Measurements from ENCODE around the gene TRMT11.
"Not testable (repeated sequence)": the region's sequence is repeated elsewhere in the genome, so short reads cannot be mapped to it uniquely, and the experiment has no call there.

DNA sequence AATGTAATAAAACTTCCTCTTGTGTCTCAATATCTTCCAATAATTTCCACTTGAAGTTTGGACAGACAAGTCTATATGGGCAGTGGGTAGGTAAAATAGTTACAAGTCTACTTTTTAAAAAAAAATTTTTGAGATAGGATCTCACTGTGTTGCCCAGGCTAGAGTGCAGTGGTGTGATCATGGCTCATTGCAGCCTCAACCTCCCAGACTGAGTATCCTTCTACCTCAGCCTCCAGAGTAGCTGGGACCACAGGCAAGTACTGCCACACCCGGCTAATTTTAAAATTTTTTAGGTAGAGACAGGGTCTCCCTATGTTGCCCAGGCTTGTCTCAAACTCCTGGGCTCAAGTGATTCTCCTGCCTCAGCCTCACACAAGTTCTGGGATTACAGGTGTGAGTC, 13.9 kb upstream of the TRMT11 start:
- TF ChIP-seq, protein P1, sequence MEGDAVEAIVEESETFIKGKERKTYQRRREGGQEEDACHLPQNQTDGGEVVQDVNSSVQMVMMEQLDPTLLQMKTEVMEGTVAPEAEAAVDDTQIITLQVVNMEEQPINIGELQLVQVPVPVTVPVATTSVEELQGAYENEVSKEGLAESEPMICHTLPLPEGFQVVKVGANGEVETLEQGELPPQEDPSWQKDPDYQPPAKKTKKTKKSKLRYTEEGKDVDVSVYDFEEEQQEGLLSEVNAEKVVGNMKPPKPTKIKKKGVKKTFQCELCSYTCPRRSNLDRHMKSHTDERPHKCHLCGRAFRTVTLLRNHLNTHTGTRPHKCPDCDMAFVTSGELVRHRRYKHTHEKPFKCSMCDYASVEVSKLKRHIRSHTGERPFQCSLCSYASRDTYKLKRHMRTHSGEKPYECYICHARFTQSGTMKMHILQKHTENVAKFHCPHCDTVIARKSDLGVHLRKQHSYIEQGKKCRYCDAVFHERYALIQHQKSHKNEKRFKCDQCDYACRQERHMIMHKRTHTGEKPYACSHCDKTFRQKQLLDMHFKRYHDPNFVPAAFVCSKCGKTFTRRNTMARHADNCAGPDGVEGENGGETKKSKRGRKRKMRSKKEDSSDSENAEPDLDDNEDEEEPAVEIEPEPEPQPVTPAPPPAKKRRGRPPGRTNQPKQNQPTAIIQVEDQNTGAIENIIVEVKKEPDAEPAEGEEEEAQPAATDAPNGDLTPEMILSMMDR (IDR thresholded peaks at IDR 0.05; ENCODE audit: insufficient read depth, low read length) = not testable (repeated sequence)
- TF ChIP-seq, protein P2, sequence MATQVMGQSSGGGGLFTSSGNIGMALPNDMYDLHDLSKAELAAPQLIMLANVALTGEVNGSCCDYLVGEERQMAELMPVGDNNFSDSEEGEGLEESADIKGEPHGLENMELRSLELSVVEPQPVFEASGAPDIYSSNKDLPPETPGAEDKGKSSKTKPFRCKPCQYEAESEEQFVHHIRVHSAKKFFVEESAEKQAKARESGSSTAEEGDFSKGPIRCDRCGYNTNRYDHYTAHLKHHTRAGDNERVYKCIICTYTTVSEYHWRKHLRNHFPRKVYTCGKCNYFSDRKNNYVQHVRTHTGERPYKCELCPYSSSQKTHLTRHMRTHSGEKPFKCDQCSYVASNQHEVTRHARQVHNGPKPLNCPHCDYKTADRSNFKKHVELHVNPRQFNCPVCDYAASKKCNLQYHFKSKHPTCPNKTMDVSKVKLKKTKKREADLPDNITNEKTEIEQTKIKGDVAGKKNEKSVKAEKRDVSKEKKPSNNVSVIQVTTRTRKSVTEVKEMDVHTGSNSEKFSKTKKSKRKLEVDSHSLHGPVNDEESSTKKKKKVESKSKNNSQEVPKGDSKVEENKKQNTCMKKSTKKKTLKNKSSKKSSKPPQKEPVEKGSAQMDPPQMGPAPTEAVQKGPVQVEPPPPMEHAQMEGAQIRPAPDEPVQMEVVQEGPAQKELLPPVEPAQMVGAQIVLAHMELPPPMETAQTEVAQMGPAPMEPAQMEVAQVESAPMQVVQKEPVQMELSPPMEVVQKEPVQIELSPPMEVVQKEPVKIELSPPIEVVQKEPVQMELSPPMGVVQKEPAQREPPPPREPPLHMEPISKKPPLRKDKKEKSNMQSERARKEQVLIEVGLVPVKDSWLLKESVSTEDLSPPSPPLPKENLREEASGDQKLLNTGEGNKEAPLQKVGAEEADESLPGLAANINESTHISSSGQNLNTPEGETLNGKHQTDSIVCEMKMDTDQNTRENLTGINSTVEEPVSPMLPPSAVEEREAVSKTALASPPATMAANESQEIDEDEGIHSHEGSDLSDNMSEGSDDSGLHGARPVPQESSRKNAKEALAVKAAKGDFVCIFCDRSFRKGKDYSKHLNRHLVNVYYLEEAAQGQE (IDR thresholded peaks at IDR 0.05; ENCODE audit: insufficient replicate concordance, low read depth) = not testable (repeated sequence)
